Pons (tissue), 1 donor: ENCODE data around the gene ALLC.

Experiments used
- DNase-seq: peaks from one replicate; pipeline ENCODE4 v3.0.0-alpha.2; 2016; ENCODE audit warnings: low spot score

ALLC gene

GRCh38 chr2:3679180-3679579, 21.2 kb downstream of the ALLC start:
- DNase-seq = no peak

DNA sequence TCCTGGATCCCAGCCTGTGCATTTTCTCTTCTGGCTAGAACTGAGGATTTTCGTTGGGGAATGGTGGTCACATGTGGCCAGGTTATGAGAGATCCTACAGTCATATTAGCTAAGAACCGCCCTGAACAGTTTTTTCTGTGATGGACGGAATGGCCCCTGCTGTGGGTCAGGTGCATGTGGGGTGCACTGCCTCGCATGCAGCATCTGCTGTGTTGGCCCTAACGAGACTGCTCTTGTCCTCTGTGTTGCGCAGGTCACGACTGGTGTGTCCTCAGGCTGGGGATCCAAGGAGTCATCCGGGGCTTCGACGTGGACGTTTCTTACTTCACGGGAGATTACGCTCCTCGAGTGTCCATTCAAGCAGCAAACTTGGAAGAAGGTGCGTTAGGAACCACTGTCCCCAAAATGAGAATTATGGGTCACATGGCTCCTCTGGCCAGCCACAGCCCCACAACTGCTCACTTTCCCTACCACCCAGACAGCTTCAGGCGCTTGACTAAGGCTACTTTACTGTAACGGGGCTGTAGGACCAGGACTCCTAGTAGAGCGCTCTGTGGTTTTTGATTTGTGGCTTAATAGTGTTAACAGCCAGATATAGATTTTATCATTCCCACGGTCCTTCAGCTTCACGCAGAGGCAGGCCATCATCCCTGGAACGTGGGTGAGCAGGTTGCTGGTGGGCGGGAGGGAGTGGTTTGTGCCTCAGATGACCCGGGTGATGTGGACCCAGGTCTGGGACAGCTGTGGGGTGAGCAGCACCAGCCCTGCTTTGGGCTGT, 21.8 kb downstream of the ALLC start:
- no peak for DNase-seq

GRCh38 chr2:3680548-3681345, 22.7 kb downstream of the ALLC start:
- no peak for DNase-seq

- no peak for DNase-seq
Observed at GRCh38 chr2:3681625-3682024, 23.6 kb downstream of the ALLC start.

DNA sequence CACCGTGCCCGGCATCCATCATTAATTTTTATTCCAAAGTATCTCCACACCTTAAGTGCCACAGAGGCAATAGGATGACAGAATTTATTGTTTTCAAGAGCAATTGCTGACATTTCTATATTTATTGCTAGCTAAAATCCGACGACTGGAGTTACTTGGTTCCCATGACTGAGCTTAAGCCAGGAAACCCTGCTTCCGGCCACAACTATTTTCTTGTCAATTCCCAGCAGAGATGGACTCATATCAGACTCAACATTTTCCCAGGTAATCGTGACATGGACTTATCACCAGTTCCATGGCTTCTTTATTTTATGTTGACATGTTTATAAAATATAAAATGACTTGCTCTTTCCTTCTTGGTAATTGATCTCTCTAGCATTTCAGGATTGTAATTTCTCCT, 24.8 kb downstream of the ALLC start:
- DNase-seq = no peak

DNA sequence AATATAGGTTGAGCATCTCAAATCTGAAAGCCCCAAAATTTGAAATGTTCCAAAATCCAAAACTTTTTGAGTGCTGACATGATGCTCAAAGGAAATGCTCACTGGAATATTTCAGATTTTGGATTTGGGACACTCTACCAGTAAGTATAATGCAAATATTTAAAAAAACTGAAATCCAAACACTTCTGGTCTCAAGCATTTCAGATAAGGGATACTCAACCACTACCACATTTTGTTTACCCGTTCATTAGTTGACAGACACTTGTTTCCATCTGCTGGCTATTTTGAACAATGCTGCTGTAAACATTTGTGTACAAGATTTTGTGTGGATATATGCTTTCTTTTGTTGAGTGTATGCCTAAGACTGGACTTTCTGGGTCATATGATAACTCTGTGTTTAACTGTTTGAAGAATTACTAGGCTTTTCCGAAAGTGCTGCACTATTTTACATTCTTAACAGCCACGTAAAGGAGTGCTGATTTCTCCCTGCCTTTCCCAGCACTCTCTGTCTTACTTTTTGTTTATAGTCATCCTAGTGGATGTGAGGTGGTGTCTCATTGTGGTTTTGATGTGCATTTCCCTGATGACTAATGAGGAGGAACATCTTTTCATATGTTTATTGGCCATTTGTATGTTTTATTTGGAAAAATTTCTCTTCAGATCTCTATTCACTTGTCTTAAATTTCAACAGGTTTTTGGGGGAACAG, 25.9 kb downstream of the ALLC start:
- no peak for DNase-seq

DNA sequence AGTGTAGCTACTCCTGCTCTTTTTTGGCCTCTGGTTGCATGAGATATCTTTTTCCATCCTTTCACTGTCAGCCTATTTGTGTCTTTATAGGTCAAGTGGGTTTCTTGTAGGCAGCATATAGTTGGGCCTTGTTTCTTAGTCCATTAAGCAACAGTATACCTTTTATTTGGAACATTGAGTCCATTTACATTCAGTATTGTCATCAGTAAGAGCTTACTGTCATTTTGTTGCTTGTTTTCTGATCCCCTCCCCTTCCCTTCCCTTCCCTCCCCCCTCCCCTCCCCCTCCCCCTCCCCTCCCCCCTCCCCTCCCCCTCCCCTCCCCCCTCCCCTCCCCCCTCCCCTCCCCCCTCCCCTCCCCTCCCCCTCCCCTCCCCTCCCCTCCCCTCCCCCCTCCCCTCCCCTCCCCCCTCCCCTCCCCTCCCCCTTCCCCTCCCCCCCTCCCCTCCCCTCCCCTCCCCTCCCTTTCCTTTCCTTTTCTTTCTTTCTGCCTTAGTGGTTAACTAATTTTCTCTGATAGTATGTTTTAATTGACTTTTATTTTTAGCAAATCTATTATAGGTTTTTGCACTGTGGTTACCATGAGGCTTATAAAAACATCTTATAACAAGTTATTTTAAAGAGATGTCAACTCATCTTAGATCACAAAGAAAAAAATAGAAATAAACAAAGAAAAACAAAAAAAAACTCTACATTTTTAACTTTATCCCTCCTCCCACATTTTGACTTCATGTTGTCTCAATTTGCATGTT, 32.2 kb downstream of the ALLC start:
- no peak for DNase-seq

GRCh38 chr2:3692375-3692774, 34.4 kb downstream of the ALLC start:
- no peak for DNase-seq

DNA sequence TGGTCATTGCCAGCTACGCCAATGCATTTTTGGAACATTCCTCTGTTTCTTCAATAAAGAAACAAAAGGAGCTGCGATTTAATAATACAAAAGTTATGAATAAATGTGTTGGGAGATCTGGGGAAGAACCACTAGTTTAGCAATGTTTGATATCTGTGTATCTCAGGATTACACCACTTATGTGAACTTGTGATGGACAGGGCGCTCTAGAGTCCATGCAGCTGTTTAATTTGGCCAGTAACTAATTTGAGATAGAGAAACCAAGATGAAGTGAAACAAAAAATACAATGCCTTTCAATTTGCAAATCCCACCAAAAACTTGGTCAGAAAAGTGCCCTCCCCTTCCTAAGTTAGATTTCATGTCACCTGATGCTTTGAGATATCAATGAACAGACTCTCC, 38.5 kb downstream of the ALLC start:
- DNase-seq = no peak

- DNase-seq = no peak
Observed at GRCh38 chr2:3701071-3701470, 43.1 kb downstream of the ALLC start.

GRCh38 chr2:3703236-3703756, 45.3 kb downstream of the ALLC start, which contains the start of gene DCDC2C:
Gene DCDC2C, plus strand, starts transcription at chr2:3703575. Its CDS starts 177 bp downstream, at chr2:3703752.
- DNase-seq = no peak

DNA sequence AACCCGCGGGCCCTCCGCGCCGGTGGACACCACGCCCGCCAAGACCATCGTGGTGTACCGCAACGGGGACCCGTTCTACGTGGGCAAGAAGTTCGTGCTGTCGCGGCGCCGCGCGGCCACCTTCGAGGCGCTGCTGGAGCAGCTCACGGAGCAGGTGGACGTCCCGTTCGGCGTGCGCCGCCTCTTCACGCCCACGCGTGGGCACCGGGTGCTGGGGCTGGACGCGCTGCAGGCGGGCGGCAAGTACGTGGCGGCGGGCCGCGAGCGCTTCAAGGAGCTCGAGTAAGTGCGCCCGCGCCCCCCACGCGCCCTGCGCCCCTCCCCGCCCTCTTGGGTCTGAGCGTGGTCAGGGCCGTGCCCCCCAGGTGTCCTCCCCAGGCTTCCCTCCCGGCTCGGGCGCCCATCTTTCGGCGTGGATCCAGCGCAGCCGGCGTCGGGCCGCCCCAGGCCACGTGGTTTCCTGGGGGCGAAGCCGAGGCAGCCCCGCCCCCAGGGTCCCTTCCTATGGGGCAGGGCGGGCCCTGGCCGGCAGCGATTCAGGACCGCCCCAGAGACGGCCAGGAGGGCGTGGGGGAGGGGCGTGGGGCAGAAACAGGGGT, 45.9 kb downstream of the ALLC start:
- no peak for DNase-seq

GRCh38 chr2:3704692-3705091, 46.7 kb downstream of the ALLC start:
- no peak for DNase-seq

DNA sequence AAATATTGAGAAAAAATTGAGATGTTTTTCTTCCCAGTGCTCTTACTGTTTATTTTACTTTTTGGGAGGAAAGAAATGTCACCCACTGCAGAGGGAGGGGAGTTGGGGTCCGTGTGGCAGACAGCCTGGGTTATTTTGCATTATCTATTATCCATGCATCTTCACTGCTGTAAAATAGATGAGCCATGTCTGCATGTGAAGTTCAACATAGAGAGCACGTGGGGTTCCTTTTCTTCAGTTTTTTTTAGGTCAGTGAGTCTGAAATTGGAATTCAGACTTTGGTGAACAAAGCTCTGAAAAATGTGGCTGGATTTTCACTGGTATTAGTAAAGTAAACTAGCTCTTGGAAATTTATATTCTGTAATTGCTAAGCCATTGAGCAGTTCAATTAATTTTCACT, 47.8 kb downstream of the ALLC start:
- no peak for DNase-seq

GRCh38 chr2:3706892-3707291, 48.9 kb downstream of the ALLC start:
- no peak for DNase-seq

DNA sequence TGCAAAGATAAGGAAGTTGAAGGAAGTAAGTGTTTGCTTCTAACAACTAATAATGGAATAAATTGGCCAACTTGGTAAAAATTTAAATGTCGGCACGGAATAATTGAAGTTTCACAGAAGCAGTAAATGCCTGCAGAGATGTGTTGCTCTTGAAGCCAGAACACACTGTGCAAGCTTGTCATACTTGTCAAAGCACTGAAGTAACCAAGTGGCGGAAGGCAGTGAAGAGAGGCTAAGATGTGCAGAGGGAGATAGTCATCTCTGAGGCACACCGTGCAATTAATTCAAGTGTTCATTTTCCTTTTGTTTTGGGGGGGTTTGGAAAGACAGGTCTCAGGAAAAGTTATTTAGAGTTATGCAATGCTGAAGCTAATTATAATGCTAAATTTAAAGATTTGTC, 50.6 kb downstream of the ALLC start:
- no peak for DNase-seq

- no peak for DNase-seq
Observed at GRCh38 chr2:3709225-3709624, 51.2 kb downstream of the ALLC start.

GRCh38 chr2:3712424-3712823, 54.4 kb downstream of the ALLC start:
- DNase-seq = no peak

GRCh38 chr2:3712831-3713503, 55.0 kb downstream of the ALLC start:
- DNase-seq = no peak

- DNase-seq = no peak
Observed at GRCh38 chr2:3718679-3719078, 60.7 kb downstream of the ALLC start.

GRCh38 chr2:3725002-3725401, 67.0 kb downstream of the ALLC start:
- DNase-seq = no peak
